ENCODE results near the gene RAPGEF3. TPM values are rescaled to one million over a fixed set of nuclear protein-coding genes. Genes with fewer than 3 reads are reported as not detected.

RAPGEF3 gene
- total RNA-seq, 6 experiments from 2014 or later, result 2.0 to 4.1 (median 3.1) TPM

- TF ChIP-seq CTCF (IDR thresholded peaks at IDR 0.05), result no peak
- no peaks in the 10 kb centered on the region for H3K36me3 Mint-ChIP-seq (ENCODE audit: low read depth)
- DNase-seq, result no peak
- no peaks in the 10 kb centered on the region for H3K9me3 Mint-ChIP-seq
- H3K4me3 Mint-ChIP-seq, result no peak overlapping the region
- peaks cover 7% of the 10 kb centered on the region; the same call in 1 of the 2 replicates for H3K27me3 Mint-ChIP-seq (ENCODE audit: insufficient read depth)
- no peak overlapping the region for H3K27ac Mint-ChIP-seq
- H3K4me1 Mint-ChIP-seq (ENCODE audit: low read depth), result peaks cover 11% of the 10 kb centered on the region
Measured at GRCh38 chr12:47747596-47748506, 10.8 kb downstream of the RAPGEF3 start.

- Mint-ChIP-seq H3K9me3 (no peaks in the 10 kb centered on the region), H3K4me3 (no peak overlapping the region), H3K27me3 (ENCODE audit: insufficient read depth) (peaks cover 7% of the 10 kb centered on the region; the same call in 1 of the 2 replicates), H3K4me1 (ENCODE audit: low read depth) (peaks cover 4% of the 10 kb centered on the region), H3K27ac (no peak overlapping the region), H3K36me3 (ENCODE audit: low read depth) (no peaks in the 10 kb centered on the region)
- DNase-seq, result no peak
- no peak for TF ChIP-seq CTCF (IDR thresholded peaks at IDR 0.05)
Measured at GRCh38 chr12:47747126-47747525, 11.6 kb downstream of the RAPGEF3 start.

- Mint-ChIP-seq H3K27me3 (ENCODE audit: insufficient read depth) (peaks cover 7% of the 10 kb centered on the region; the same call in 1 of the 2 replicates), H3K9me3 (no peaks in the 10 kb centered on the region), H3K36me3 (ENCODE audit: low read depth) (no peaks in the 10 kb centered on the region), H3K27ac (no peak overlapping the region), H3K4me1 (ENCODE audit: low read depth) (peaks cover 2% of the 10 kb centered on the region), H3K4me3 (no peak overlapping the region)
- DNase-seq, result no peak
- no peak for TF ChIP-seq CTCF (IDR thresholded peaks at IDR 0.05)
Measured at GRCh38 chr12:47746523-47746922, 12.2 kb downstream of the RAPGEF3 start.

GRCh38 chr12:47746073-47746472 is 12.6 kb downstream of the RAPGEF3 start:
- no peaks in the 10 kb centered on the region for H3K36me3 Mint-ChIP-seq (ENCODE audit: low read depth)
- peaks cover 6% of the 10 kb centered on the region for H3K4me1 Mint-ChIP-seq (ENCODE audit: low read depth)
- no peak overlapping the region; the same call in 1 of the 2 replicates for H3K27ac Mint-ChIP-seq
- H3K27me3 Mint-ChIP-seq (ENCODE audit: insufficient read depth), result peaks cover 7% of the 10 kb centered on the region; the same call in 1 of the 2 replicates
- no peaks in the 10 kb centered on the region for H3K9me3 Mint-ChIP-seq
- no peak for TF ChIP-seq CTCF (IDR thresholded peaks at IDR 0.05)
- no peak for DNase-seq
- H3K4me3 Mint-ChIP-seq, result no peak overlapping the region

GRCh38 chr12:47745485-47746041 is 13.1 kb downstream of the RAPGEF3 start:
- no peak overlapping the region for H3K4me3 Mint-ChIP-seq
- DNase-seq, result no peak

More at GRCh38 chr12:47745485-47746041, 13.1 kb downstream of the RAPGEF3 start:
- Mint-ChIP-seq H3K9me3 (no peaks in the 10 kb centered on the region), H3K27me3 (ENCODE audit: insufficient read depth) (peaks cover 7% of the 10 kb centered on the region; the same call in 1 of the 2 replicates), H3K36me3 (ENCODE audit: low read depth) (no peaks in the 10 kb centered on the region), H3K27ac (no peak overlapping the region; the same call in 1 of the 2 replicates), H3K4me1 (ENCODE audit: low read depth) (peaks cover 7% of the 10 kb centered on the region)
- no peak for TF ChIP-seq CTCF (IDR thresholded peaks at IDR 0.05)

All from HFFc6 (cell line).